ENCODE data around the gene JARID2. TPM values are rescaled to one million over a fixed set of nuclear protein-coding genes. Genes with fewer than 3 reads are reported as not detected.
A peak's percentile ranks its signal among the peaks of the same experiment; 100 is the strongest.

JARID2 gene
- total and polyA plus RNA-seq, 9 of the 15 experiments (the other 6 are each of a cell fraction or from before 2014, with no cell fraction given) = 5.0 to 29.0 (median 15.6) TPM

GRCh38 chr6:15561447-15562199 lies 315.8 kb downstream of the JARID2 start (continued):
- TF ChIP-seq CUX1 (CRISPR knock-in tag; IDR thresholded peaks at IDR 0.05) (peak; percentile 85), CBX8 (IDR thresholded peaks at IDR 0.05; ENCODE audit: borderline replicate concordance, extremely low read depth, low read depth, low read length, poor library complexity, severe bottlenecking) (no peak), RUNX1 (IDR thresholded peaks at IDR 0.05; ENCODE audit: low read depth) (no peak), MEF2A (IDR thresholded peaks at IDR 0.05; ENCODE audit: control insufficient read depth, low read depth, low read length) (no peak), HNRNPL (IDR thresholded peaks at IDR 0.05; ENCODE audit: low read depth, low read length) (no peak), DMBX1 (CRISPR knock-in tag; IDR thresholded peaks at IDR 0.05; ENCODE audit: borderline replicate concordance) (peak; percentile 96), ZNF12 (CRISPR knock-in tag; IDR thresholded peaks at IDR 0.05) (no peak), ZNF318 (IDR thresholded peaks at IDR 0.05; ENCODE audit: borderline replicate concordance in 1 of 2, low read depth in 1 of 2) (no peak), C11orf30 (IDR thresholded peaks at IDR 0.05; ENCODE audit: low read depth) (no peak), PHB (CRISPR knock-in tag; IDR thresholded peaks at IDR 0.05) (no peak)

Measured in K562 (cell line).